IMR-90 (cell line): Measurements from ENCODE around the gene SBK3. TPM values are rescaled to one million over a fixed set of nuclear protein-coding genes. Genes with fewer than 3 reads are reported as not detected.

Experiments used
- ATAC-seq: fragments of 200-7000 bp; cut with Tn5 transposase; 2 replicates; pipeline ENCODE4 v1.9.1; 2020; ENCODE audit warnings: low read depth, mild to moderate bottlenecking, moderate library complexity
- BruUV-seq: library from RNA; stranded (reverse); fragments of 400-500 nt; replicated peaks from 2 replicates; lab custom pipeline; 2021; lab: Mats Ljungman, UMichigan
- CTCF ChIA-PET: fragments of 300-600 bp; formaldehyde crosslinking; extraction: SDS; loops from one replicate; lab custom pipeline; 2021; ENCODE audit warnings: antibody characterized with exemption; lab: Yijun Ruan, JAX
- POLR2A ChIA-PET: fragments of 300-600 bp; sonication (Branson Sonifier 250); formaldehyde crosslinking; loops from one replicate; lab custom pipeline; 2022; ENCODE audit warnings: antibody characterized with exemption; ENCODE audit not compliant: unreplicated experiment; lab: Charles Lee
- DNase-seq: peaks from one replicate; pipeline ENCODE4 v3.0.0; 2013
- H2AFZ ChIP-seq: replicated peaks from 2 replicates; pipeline ENCODE3; 2013; ENCODE audit warnings: low read length, mild to moderate bottlenecking; ENCODE audit not compliant: poor library complexity
- H2AK5ac ChIP-seq: 2 replicates; pipeline ENCODE4 v1.6.1; 2013; ENCODE audit warnings: low read depth, low read length, inconsistent platforms
- H2AK9ac ChIP-seq: replicated peaks from 2 replicates; pipeline ENCODE3; 2013; ENCODE audit warnings: mild to moderate bottlenecking, low read depth, low read length, moderate library complexity; ENCODE audit not compliant: poor library complexity
- H2BK120ac ChIP-seq: 2 replicates; pipeline ENCODE4 v1.6.1; 2013; ENCODE audit warnings: low read depth, low read length, inconsistent platforms
- H2BK15ac ChIP-seq: 3 replicates; pipeline ENCODE4 v1.6.1; 2013; ENCODE audit warnings: low read depth, low read length, inconsistent platforms
- H2BK20ac ChIP-seq: 2 replicates; pipeline ENCODE4 v1.6.1; 2013; ENCODE audit warnings: low read depth, mild to moderate bottlenecking, inconsistent platforms, low read length, moderate library complexity
- H2BK5ac ChIP-seq: 2 replicates; pipeline ENCODE4 v1.6.1; 2013; ENCODE audit warnings: mild to moderate bottlenecking, low read depth, low read length, inconsistent platforms; ENCODE audit not compliant: poor library complexity, severe bottlenecking
- H3K14ac ChIP-seq: replicated peaks from 2 replicates; pipeline ENCODE4 v1.6.1; 2013; ENCODE audit warnings: low read depth, low read length, inconsistent platforms
- H3K18ac ChIP-seq: 2 replicates; pipeline ENCODE4 v1.6.1; 2013; ENCODE audit warnings: low read depth, low read length, control low read depth
- H3K23ac ChIP-seq: 2 replicates; pipeline ENCODE4 v1.6.1; 2013; ENCODE audit warnings: low read depth, low read length, inconsistent platforms
- H3K27ac ChIP-seq: 2 replicates; pipeline ENCODE4 v1.5.1; 2013; ENCODE audit warnings: mild to moderate bottlenecking, control low read depth, low read length; ENCODE audit not compliant: insufficient read depth
- H3K27me3 ChIP-seq: 2 replicates; pipeline ENCODE4 v1.6.1; 2013; ENCODE audit warnings: low read length; ENCODE audit not compliant: control insufficient read depth, insufficient read depth
- H3K36me3 ChIP-seq: 2 replicates; pipeline ENCODE4 v1.6.1; 2013; ENCODE audit warnings: low read length, mixed read lengths; ENCODE audit not compliant: control insufficient read depth, insufficient read depth
- H3K4ac ChIP-seq: 2 replicates; pipeline ENCODE4 v1.6.1; 2013; ENCODE audit warnings: low read depth, low read length, inconsistent platforms
- H3K4me1 ChIP-seq: 2 replicates; pipeline ENCODE4 v1.6.1; 2013; ENCODE audit warnings: low read length, mixed read lengths; ENCODE audit not compliant: control insufficient read depth, insufficient read depth
- H3K4me2 ChIP-seq: 2 replicates; pipeline ENCODE4 v1.6.1; 2013; ENCODE audit warnings: low read depth, mild to moderate bottlenecking, control low read depth, low read length, moderate library complexity
- H3K4me3 ChIP-seq: 2 replicates; pipeline ENCODE4 v1.5.1; 2013; ENCODE audit warnings: low read depth, mild to moderate bottlenecking, control low read depth, low read length, moderate library complexity; ENCODE audit not compliant: insufficient read depth
- H3K56ac ChIP-seq: 2 replicates; pipeline ENCODE4 v1.6.1; 2013; ENCODE audit warnings: low read length, inconsistent platforms; ENCODE audit not compliant: insufficient read depth; ENCODE audit errors: extremely low read depth
- H3K79me1 ChIP-seq, 2 experiments: 2 replicates each; pipeline ENCODE4 v1.6.1; 2013; ENCODE audit warnings: low read length in 2 of 2, inconsistent platforms in 1 of 2, low read depth in 1 of 2
- H3K9ac ChIP-seq: 2 replicates; pipeline ENCODE4 v1.6.1; 2013; ENCODE audit warnings: low read depth, low read length, control low read depth
- H3K9me1 ChIP-seq: 2 replicates; pipeline ENCODE4 v1.6.1; 2013; ENCODE audit warnings: low read length, inconsistent platforms; ENCODE audit not compliant: insufficient read depth
- H3K9me3 ChIP-seq: 2 replicates; pipeline ENCODE4 v1.6.1; 2013; ENCODE audit warnings: low read length; ENCODE audit not compliant: control insufficient read depth, insufficient read depth
- H4K20me1 ChIP-seq: 2 replicates; pipeline ENCODE4 v1.6.1; 2013; ENCODE audit warnings: low read length, inconsistent platforms; ENCODE audit not compliant: insufficient read depth
- H4K5ac ChIP-seq: 2 replicates; pipeline ENCODE4 v1.6.1; 2013; ENCODE audit warnings: mild to moderate bottlenecking, low read depth, low read length, control low read depth
- H4K8ac ChIP-seq, 2 experiments: 2 replicates each; pipeline ENCODE4 v1.6.1; 2013; ENCODE audit warnings: low read depth in 2 of 2, low read length in 2 of 2, control low read depth in 1 of 2, inconsistent platforms in 1 of 2
- H4K91ac ChIP-seq: 2 replicates; pipeline ENCODE4 v1.6.1; 2013; ENCODE audit warnings: low read depth, low read length, inconsistent platforms; ENCODE audit not compliant: insufficient read depth
- BHLHE40 ChIP-seq: fragments of 150-350 bp; IDR thresholded peaks from 2 replicates; pipeline ENCODE4 v1.6.1; 2016; ENCODE audit warnings: mild to moderate bottlenecking, low read depth, low read length
- CHD1 ChIP-seq: IDR thresholded peaks from 2 replicates; pipeline ENCODE4 v1.6.1; 2012; ENCODE audit warnings: low read depth, low read length, improper control_type of control experiment
- CTCF ChIP-seq: conservative IDR thresholded peaks from 2 replicates; pipeline ENCODE4 v1.5.1; 2012; ENCODE audit warnings: mild to moderate bottlenecking, low read depth, low read length, improper control_type of control experiment
- MAFK ChIP-seq: IDR thresholded peaks from 2 replicates; pipeline ENCODE4 v1.6.1; 2012; ENCODE audit warnings: low read depth, low read length, improper control_type of control experiment
- MAZ ChIP-seq: IDR thresholded peaks from 2 replicates; pipeline ENCODE4 v1.6.1; 2012; ENCODE audit warnings: low read depth, mild to moderate bottlenecking, low read length, improper control_type of control experiment, moderate library complexity, borderline replicate concordance
- NFE2L2 ChIP-seq: fragments of 150-350 bp; IDR thresholded peaks from 2 replicates; pipeline ENCODE4 v1.6.1; 2016; ENCODE audit warnings: low read depth, mild to moderate bottlenecking, low read length
- POLR2A ChIP-seq: IDR thresholded peaks from 2 replicates; pipeline ENCODE4 v1.6.1; 2012; ENCODE audit warnings: mild to moderate bottlenecking, low read depth, low read length
- RAD21 ChIP-seq: IDR thresholded peaks from 2 replicates; pipeline ENCODE4 v1.6.1; 2012; ENCODE audit warnings: low read length, improper control_type of control experiment
- RCOR1 ChIP-seq: IDR thresholded peaks from 2 replicates; pipeline ENCODE4 v1.6.1; 2012; ENCODE audit warnings: mild to moderate bottlenecking, low read length, improper control_type of control experiment; ENCODE audit not compliant: insufficient replicate concordance
- RFX5 ChIP-seq: IDR thresholded peaks from 2 replicates; pipeline ENCODE4 v1.8.0; 2012; ENCODE audit warnings: low read depth, mild to moderate bottlenecking, low read length, moderate library complexity
- WGBS, 2 experiments: methylation state at CpG; one replicate each; pipeline versions ENCODE4 v1.1.5 to v1.1.7; 2013; ENCODE audit warnings: missing lambda C conversion rate in 2 of 2; ENCODE audit not compliant: insufficient read length in 1 of 2; ENCODE audit errors: extremely low coverage in 2 of 2; 5-methylcytosine and 5-hydroxymethylcytosine counted together
- dilution Hi-C: fragments of 300-500 bp; cut with HindIII; formaldehyde crosslinking; loops from one replicate; pipeline ENCODE4 v1.14.3; 2018; ENCODE audit warnings: low sequenced_read_pairs; ENCODE audit not compliant: unreplicated experiment
- in situ Hi-C: fragments of 300-500 bp; cut with MboI; formaldehyde crosslinking; loops from 3 replicates; pipeline ENCODE4 v1.14.3; 2019; ENCODE audit warnings: low sequenced_read_pairs, inconsistent platforms, mixed read lengths
- intact Hi-C: fragments of 100-400 bp; cut with micrococcal nuclease; formaldehyde crosslinking; loops from 2 replicates; pipeline ENCODE4 v1.10.0; 2022
- polyA plus RNA-seq, 3 experiments: library from polyadenylated mRNA; depleted of rRNA; stranded (reverse); fragments of >200 nt; gene quantifications; 2 replicates each; pipeline ENCODE4 v1.2.3, GENCODE V29; 2012; ENCODE audit warnings: low replicate concordance in 1 of 3
- total RNA-seq: library from RNA; depleted of rRNA; stranded (reverse); fragments of >200 nt; gene quantifications from 2 replicates; pipeline ENCODE4 v1.2.3, GENCODE V29; 2012
- TF ChIP-seq, protein P1 (sequence below): fragments of 150-350 bp; IDR thresholded peaks from 2 replicates; pipeline ENCODE4 v1.6.1; 2016; ENCODE audit warnings: low read depth, mild to moderate bottlenecking, low read length, moderate library complexity, borderline replicate concordance

Gene SBK3
- total and polyA plus RNA-seq, 2 of the 4 experiments (the other 2 are of a cell fraction): 0.05 to 0.18 TPM

GRCh38 chr19:55581145-55581822, 35.9 kb upstream of the SBK3 start (continued):
- TF ChIP-seq RCOR1 (no peak), RFX5 (no peak)

DNA sequence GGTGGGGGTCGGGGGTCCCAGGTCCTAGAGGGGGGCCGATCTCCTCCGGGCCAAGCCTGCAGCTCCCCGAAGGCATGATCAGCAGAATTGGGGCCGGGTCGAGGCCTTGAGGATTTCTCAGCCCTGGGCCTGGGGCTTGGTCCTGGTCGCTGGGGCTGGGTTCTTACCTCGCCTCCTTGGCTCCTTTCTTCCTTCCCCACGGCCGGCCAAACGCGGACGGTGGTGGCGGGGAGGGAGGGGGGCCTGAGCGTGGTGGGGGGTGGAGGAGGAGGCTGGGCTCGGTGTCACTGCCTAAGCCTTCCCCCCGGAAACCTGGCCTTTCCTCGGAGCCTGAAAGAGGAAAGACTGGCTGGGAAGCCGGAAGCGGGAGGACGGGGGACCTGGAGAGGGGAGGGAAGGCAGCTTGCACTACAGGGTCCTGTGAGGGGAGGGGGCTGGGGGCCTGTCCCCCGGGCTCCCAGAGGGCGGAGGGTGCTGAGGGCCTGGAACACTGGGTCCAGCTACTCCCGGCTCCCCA, 35.3 kb upstream of the SBK3 start, which contains the start of gene ZNF579:
TSS of gene ZNF579 (minus strand) at position 221 of the 517 bp plus-strand sequence. CDS start 1,209 bp downstream, outside the sequence.
- peak within 1 kb of the TSS; percentile 80 for H3K18ac ChIP-seq
- peak within 1 kb of the TSS; percentile 95 for H4K5ac ChIP-seq
- in situ Hi-C loops: no loop called here
- DNase-seq (peak; percentile 91), ATAC-seq (peak; percentile 86)
- H3K4me2 ChIP-seq: peak within 1 kb of the TSS; percentile 98
- no peak within 1 kb of the TSS; the same call in 2 of the 3 replicates for H2BK15ac ChIP-seq
- no peaks in the 10 kb centered on the region for H3K9me3 ChIP-seq
- H3K9ac ChIP-seq: peak within 1 kb of the TSS; percentile 98
- H4K91ac ChIP-seq: peak within 1 kb of the TSS; percentile 88
- dilution Hi-C loops: no loop called here
- H3K14ac ChIP-seq: peak within 1 kb of the TSS; percentile 94
- intact Hi-C loops: loop anchor here (2.0 kb wide), 2 partner anchors 28 to 64 kb away; no protein-coding TSS in a partner anchor
- ChIA-PET CTCF (no interaction called here), POLR2A (interaction anchor here (1.3 kb wide), 1 partner anchor 19 kb away, joined by 8 read pairs; the partner anchor contains the start of genes FIZ1 and ZNF524)
- peak within 1 kb of the TSS; percentile 97 for H2AK9ac ChIP-seq
- H3K9me1 ChIP-seq: peaks cover 7% of the 10 kb centered on the region
- no CpG with 5 or more reads among the region's 24 CpGs for WGBS, 2 experiments
- BruUV-seq: no TSS peak
- peak within 1 kb of the TSS; percentile 97 to 100 for H4K8ac ChIP-seq
- peak within 1 kb of the TSS; percentile 92 for H2AK5ac ChIP-seq
- H3K79me1 ChIP-seq: peaks cover 8 to 26% of the 10 kb centered on the region in 2 experiments
- H3K36me3 ChIP-seq: peaks cover 14% of the 10 kb centered on the region
- H3K4ac ChIP-seq: peak within 1 kb of the TSS; percentile 97
- H3K4me3 ChIP-seq: peak within 1 kb of the TSS; percentile 87
- H2BK5ac ChIP-seq: peak within 1 kb of the TSS; percentile 80
- no peaks in the 10 kb centered on the region; the same call in 1 of the 2 replicates for H4K20me1 ChIP-seq
- peak within 1 kb of the TSS; percentile 86 for H3K23ac ChIP-seq
- H3K27me3 ChIP-seq: no peaks in the 10 kb centered on the region
- H3K4me1 ChIP-seq: peaks cover 6% of the 10 kb centered on the region; the same call in 1 of the 2 replicates
- H2BK120ac ChIP-seq: 0 out of 2 replicates have a peak within 1 kb of the TSS, but pooled peaks have one; percentile 41
- no peak for TF ChIP-seq BHLHE40
- TF ChIP-seq POLR2A: no peak
- no peak for TF ChIP-seq NFE2L2
- no peak for TF ChIP-seq MAFK
- TF ChIP-seq RAD21: peak; percentile 25; the same call in 1 of the 2 replicates
- TF ChIP-seq MAZ: peak; percentile 97
- TF ChIP-seq RCOR1: no peak
- no peak for TF ChIP-seq CHD1
- TF ChIP-seq, protein P1, sequence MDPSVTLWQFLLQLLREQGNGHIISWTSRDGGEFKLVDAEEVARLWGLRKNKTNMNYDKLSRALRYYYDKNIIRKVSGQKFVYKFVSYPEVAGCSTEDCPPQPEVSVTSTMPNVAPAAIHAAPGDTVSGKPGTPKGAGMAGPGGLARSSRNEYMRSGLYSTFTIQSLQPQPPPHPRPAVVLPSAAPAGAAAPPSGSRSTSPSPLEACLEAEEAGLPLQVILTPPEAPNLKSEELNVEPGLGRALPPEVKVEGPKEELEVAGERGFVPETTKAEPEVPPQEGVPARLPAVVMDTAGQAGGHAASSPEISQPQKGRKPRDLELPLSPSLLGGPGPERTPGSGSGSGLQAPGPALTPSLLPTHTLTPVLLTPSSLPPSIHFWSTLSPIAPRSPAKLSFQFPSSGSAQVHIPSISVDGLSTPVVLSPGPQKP: no peak
- no peak for TF ChIP-seq CTCF
- peak within 1 kb of the TSS; percentile 96 for H3K56ac ChIP-seq
- peak within 1 kb of the TSS; percentile 99 for H3K27ac ChIP-seq
- no peak within 1 kb of the TSS for H2BK20ac ChIP-seq
- peak within 1 kb of the TSS; percentile 96 for H2AFZ ChIP-seq
